NOMO-1 (cell line): ENCODE results near the gene REL.
"Not testable (repeated sequence)": the region's sequence is repeated elsewhere in the genome, so short reads cannot be mapped to it uniquely, and the experiment has no call there.

Experiments used
- DNase-seq, 2 experiments: peaks; one replicate each; lab custom pipeline; 2025; ENCODE audit not compliant: unreplicated experiment in 2 of 2; lab: John Stamatoyannopoulos, UW

The REL gene

DNA sequence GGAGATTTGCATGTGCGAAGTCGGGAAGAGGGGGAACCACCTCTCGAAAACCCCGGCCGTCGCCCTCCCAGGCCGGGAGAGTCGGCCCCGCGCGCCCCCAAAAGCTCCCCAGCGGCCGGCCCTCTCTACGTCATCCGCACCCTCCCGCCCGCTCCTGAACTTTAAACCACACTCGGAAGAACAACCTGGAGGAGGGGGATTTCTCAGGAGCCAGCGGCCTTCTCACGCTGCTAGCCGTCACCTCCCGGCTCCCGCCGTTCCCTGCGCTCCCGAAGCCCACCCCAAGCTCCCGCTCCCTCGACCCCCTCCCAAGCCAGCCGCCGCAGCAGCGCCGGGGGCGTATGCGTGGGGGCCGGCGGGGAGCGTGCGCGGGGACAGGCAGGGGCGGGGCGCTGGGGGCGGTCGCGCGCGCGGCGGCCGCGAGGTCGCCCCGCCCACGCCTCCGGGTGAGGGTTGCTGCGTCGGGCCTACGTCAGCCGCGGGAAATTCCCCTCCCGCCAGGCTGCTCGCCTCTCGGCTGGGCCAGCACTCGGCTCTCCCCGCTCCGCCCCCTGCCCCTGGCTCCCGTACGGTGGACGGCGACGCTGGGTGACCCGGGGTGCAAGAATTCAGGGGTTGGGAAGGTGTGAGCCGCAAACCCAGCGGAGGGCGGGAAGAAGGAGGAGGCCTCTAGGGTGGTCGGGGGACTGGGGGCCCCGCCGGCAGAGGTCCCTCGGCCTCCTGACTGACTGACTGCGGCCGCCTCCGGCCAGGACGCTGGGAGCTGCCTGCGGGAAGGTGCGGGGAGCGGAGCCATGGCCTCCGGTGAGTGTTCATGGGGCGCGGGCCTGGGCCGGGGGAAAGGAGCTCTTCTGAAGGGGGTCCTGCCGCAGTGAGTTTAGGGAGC is at the start of gene REL:
REL (plus strand) TSS at position 528 of the 886 bp plus-strand sequence; CDS start at position 795, 267 bp downstream.
- peak; percentile 78 to 92 for DNase-seq

DNA sequence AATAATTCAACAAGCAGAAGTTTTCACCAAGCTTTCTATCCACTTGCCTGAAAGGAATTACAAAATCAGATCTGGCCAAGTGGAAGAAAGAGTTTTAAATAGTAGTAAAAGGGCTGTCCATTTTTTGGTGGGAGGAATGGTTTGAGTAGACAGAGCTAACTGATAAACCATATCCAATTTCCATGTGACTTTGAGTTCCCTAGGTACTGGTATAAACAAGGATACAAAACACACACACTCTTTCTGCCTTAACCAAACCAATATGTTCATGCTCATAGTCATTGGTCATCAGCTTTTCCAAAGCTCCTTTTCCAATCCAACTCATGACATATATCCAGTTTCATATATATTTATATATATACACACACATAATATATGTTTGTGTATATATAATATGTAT is 49.5 kb upstream of the REL start:
- DNase-seq = no peak

DNA sequence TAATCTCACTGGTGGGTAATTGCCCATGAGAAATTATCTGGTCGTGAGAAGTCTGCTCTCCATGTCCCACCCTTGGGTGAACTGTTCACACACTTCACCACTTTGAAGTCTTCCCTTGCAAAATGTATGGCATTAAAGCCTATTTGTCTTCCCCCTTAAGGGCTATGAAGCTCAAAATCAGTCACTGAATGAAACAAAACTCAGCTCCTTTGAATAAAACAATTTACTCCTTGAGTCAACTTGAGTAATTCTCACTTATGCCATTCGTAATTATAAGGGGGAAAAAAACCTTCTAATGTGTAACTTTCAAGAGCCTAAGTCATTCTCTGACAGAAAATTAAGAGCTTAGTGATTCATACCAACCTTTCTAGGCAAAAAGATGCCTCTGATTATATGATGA is 48.8 kb upstream of the REL start:
- no peak for DNase-seq

DNA sequence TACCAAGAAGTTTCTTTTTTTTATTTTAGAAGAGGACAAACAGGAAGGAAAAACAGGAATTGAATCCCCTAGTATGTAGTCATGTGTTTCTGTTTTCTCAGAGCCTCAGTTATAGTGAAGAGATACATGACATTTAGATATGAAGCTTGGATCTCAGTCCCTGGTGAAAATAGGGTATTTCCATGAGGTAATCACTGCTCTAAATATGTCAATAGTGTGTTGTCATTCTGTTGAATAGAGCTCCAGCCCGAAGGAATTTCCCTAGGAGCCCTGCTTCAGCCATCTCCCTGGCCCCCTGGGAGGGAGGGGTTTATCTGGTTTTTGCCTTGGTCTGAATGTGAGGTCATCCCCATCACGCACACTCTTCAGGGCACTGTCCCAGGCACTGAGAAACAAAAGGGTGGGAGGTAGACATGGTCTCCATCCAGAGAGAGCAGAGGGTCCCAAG is 47.1 kb upstream of the REL start:
- peak in 1 of 2 experiments; percentile 15 for DNase-seq

DNA sequence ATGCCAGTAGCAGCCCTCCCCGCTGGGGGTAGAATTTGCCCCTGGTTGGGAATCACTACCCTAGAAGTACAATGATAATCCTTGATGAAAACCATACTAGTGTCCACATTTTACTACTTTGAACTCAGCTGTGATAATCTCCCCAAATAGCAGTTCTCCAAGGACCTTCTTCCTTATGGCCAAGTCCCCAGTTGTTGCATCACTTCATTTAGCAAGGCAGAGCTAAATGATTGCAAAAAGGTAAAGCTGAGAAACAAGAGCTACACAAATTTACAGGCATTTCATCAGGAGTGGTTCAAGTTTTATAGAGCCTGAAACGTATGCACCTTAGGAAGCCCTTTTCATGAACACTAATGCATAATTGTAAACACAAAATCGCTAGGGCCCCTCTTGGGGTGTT is 44.9 kb upstream of the REL start:
- peak; percentile 46 to 48 for DNase-seq

DNA sequence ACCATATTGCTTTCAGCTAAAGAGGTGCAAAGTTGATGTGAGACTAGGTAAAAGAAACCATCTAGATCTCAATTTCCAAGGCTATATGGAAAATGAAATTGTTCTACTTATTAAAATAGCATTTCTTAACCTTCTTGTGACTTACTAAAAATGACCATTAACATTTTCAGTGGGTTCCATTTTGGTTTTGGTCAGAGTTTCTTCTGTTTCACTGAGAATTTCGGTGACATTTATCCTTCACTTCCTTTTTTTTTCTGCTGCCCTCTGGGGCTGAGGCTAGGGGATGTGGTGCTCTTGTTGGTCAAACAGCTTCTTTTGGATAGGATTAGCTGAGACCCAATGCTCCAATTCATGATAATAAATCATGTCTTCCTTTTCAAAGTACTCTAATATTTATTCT is 44.3 kb upstream of the REL start:
- peak in 1 of 2 experiments; percentile 25 for DNase-seq

DNA sequence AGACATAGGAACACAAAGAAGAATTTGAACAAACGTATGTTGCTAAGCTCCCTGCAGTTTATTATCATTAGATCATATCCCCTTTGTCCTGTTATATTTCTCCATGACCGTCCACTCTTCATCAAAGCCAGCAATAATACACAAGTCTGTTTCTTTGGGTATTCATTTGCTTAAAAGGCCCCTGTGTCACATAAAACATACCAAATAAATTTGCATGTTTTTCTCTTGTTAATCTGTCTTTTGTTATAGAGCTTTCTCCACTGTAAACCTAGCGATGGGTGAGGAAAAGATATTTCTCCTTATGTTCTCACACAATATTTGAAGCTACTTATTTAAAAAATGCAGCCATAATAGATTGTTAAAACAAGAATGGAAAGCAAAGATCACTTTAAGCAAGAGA is 42.9 kb upstream of the REL start:
- DNase-seq = no peak

DNA sequence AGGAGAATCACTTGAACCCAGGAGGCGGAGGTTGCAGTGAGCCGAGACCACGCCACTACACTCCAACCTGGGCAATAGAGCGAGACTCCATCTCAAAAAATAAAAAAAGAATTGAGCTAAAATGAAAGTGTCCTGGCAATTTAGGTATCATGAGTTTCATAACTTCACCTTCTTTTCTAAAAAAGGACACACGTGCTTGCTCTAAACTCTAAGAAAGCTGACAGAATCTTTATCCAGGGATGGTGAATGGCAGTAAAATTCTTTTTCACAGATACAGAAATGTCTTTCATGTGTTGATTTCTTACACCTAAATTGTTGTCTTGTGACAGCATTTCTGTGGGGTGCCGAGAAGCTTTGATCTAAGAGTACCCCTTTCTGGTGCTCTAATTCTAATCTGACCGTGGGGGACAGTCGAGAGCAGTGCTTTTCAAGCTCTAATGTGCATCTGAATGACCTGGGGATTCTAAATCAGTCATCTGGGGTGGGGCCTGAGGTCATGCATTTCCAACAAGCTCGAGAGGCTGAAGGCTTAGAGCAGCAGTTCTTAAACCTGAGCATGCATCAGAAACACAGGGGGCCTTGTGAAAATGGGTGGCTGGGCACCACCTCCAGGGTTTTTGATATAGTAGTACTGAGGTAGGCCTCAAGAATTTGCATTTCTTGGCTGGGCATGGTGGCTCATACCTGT is 42.1 kb upstream of the REL start:
- DNase-seq = no peak

DNA sequence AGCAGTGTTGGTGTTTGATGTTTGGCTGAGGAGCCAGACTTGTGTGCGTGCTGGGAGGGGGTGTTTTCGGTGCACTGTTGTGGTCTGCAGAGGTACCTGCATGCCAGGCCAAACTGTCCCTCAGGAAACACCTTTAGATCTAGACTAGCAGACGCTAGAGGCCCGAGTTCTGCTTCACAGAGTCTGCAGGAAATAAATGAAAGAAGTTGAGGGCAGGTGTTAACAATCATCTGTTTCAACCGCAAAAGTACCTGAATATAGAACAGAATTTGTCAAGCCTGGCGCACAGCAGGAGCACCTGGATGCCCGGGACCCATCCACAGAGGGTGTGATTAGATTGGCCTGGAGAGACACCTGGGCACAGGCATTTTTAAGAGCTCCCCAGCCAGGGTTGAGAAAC is 40.5 kb upstream of the REL start:
- no peak for DNase-seq

DNA sequence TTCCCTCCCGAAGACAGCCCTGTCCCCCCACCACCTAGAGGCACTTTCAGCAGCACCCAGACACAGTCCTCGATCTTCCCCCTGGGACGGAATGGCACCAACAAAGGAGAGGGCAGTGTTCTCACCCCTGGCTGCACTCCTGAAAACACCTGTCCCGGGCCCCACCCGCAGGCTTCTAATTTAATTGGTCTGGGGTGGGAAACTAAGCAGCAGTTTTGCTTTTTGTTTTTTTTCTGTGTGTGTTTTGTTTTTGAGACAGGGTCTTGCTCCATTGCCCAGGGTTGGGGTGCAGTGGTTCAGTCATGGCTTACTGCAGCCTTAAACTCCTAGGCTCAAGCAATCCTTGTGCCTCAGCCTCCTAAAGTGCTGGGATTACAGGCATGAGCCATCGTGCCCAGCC is 38.4 kb upstream of the REL start:
- no peak for DNase-seq

DNA sequence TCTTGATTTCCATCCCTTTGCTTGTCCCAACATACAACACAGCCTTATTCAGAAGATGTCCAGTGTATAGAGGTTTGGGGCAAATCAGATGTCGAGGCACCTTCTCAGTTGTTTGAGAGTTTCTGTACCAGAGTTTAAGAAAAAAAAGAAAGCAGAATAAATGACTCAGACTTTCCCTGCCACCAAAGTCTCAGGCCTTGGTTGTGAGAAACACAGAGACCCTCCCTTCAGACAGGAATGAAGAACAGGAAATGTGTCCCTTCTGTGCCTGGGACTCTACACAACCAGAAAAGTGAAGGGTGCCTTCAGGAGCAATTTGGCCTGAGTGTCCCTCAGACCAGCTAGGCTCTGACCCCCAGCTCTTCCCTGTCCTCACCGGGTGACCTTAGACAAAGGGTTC is 37.3 kb upstream of the REL start:
- no peak for DNase-seq

DNA sequence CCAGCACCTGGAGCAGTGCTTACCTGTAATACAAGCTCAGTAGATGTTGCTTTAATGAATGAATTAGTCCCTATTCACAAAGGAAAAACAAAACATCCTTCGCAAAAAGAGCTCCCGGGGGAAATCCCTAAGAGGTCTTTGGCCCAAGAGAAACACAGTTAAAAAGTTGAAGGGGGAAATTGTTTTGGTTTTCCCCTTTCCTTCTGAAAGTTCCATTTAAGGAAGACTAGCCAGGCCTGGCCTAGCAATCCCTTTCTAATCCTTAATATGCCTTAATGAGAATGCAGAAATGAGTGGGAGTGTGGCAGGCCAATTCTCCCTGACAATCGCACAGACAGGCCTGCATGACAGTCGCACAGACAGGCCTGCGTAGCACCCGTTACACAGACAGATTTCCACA is 33.5 kb upstream of the REL start:
- DNase-seq = no peak

DNA sequence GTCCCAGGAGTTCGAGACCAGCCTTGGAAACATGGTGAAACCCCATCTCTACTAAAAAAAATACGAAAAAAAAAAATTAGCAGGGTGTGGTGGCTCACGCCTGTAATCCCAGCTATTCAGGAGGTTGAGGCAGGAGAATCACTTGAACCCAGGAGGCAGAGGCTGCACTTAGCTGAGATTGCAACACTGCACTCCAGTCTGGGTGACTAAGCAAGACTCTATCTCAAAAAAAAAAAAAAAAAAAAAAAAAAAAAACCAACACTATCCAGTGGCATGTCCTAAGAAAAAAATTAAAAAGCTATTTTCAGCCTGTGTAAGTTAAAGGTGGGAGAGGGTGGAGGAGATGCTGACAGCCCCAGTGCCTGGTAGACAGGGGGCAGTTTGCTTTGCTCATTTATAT is 32.2 kb upstream of the REL start:
- DNase-seq = no peak

DNA sequence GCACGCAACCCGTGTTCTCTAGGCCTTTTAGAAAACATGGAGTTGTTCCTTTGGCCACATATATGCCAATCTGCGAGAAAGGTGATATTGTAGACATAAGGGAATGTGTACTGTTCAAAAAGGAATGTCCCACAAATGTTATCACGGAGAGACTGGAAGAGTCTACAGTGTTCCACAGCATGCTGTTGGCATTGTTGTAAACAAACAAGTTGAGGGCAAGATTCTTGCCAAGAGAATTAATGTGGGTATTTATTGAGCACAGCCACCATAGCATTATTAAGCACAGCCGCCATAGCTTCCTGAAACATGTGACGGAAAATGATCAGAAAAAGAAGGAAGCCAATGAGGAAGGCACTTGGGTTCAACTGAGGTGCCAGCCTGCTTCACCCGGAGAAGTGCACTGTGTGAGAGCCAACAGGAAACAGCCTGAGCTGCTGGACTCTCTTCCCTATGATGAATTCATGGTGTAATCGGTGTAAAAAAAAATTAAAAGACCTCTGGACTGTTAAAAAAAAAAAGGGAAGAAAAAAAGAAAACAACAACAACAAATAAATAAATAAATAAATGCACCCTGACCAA is 29.0 kb upstream of the REL start:
- DNase-seq = peak; percentile 18 to 35

DNA sequence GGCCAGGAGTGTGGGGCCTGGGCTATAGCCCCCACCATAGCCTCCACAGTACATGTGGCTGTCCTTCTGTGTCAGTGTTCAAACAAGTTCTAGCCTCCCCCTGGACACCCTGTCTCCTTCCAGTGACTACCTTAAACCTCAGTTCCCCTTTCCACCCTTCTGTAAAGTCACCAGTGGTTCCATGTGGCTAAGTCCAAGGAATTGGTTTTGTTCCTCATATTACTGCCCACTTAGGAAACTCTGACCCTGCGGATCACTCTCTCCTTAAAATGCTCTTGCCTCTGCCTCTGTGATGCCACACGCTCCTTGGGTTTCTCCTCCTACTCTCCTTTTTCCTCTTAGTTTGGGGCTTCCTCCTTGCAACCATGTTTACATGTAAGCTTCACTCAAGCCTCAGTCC is 27.8 kb upstream of the REL start:
- no peak for DNase-seq

DNA sequence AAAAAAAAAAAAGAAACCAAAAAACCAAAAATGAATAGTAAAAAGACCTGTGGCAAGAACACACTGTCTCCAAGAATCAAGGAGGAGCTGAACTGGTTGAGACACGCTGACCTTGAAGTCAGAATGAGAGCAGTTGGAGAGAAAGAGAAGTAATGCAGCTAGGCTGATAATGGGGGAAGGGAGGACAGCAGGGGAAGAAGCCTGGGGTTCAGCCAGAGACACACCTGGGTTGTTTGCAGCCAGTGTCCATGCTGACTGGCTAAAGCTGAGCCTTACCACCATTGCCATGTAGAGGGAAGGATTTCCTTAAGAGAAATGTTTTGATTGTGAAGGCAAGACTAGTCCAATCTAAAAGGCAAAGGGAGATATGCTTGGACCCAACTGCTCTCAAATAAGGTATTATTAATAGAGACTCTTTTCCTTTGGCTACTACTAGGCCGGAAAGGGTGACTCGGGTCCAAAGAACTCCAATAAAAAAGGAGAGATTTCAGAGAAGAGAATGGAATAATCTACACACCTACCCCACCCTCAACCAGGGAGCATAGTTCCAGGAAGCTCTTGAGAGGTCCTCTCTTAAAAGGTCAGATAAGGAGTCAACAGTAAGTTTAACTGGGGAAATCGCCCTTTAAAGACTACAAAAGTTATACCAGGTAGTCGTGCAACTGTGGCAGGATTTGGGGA is 25.2 kb upstream of the REL start:
- peak in 1 of 2 experiments; percentile 73 for DNase-seq

DNA sequence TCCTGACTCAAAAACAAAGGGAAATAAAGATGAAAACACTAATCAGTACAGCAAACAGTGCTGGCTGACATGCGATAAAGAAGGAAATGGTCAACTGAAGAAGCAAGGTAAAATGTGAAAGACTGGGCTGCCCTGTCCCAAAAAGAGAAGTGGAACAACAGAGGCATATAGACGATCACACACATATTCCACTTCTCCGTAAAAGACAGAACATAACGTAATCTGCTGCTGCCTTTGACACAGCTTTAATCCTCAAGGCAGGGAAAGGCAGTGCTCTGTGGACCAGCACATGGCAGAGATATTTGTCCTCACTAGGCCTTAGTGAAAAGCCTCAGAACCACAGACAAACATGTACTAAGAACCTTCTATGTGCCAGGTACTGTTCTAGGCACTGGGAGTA is 24.3 kb upstream of the REL start:
- peak; percentile 47 to 71 for DNase-seq

DNA sequence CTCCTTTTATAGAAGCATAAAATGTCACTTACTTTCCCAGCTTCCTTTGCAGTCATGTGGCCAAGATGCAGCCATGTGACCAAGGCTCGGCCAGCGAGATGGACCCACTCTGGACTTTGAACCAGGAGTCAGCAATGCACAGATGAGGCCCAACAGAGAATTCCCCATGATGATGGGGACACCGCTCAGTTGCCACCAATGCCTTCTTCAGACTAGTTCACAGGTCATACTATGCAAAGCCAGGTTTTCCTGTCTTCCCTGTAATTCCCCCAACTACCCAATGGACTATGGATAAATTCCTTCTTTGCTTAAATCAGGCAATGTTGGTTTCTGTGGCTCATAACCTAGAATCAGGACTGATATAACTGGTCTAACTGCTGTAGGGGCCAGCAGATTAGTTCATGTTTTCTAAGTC is 22.5 kb upstream of the REL start:
- DNase-seq = no peak

DNA sequence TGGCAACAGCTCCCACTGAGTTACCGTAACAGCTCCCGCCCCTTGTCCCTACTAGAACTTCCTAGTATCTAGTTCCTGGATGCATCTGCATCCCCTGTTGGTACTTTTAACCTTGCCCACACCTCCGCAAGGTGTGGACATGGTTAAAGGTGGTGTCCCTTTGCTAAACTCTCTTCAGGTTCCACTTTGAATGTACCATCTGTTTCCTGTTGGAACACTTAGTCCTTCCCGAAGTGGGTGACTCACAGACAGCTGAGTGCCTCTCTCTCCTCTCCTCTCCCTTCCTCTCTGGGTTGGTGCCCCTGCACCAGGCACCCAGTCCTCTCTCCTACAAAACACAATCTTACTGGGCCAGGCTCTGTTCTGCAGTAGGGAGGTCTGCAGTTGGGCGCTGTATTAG is 19.6 kb upstream of the REL start:
- DNase-seq = no peak

DNA sequence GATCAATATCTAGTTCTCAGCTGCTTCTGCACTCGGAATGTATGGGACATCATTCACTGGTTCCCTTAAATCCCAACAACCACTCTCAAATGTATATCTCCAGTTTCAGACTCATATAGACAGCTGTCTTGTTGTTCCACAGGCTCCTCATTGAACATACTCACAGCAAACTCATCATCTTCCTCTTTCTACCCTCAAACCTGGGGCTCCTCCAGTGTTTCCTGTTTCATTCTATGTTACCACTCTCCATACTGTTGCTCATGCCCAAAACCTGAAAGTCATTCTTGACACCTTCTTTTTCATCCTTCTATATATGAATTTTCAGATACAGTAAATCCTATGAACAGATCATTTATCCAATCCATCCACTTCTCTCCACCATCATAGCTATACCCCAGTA is 18.7 kb upstream of the REL start:
- peak; percentile 28 to 68 for DNase-seq

DNA sequence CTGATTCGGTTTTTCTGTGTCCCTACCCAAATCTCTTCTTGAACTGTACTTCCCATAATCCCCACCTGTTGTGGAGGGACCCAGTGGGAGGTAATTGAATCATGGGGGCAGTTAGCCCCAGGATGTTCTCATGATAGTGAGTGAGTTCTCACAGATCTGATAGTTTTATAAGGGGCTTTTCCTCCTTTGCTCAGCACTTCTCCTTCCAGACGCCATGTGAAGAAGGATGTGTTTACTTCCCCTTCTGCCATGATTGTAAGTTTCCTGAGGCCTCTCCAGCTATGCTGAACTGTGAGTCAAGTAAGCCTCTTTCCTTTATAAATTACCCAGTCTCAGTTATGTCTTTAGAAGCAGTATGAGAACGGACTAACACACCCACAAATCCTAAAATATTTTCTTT is 16.0 kb upstream of the REL start:
- DNase-seq = not testable (repeated sequence)
